ENCODE data around the gene CHRND. TPM values are rescaled to one million over a fixed set of nuclear protein-coding genes. Genes with fewer than 3 reads are reported as not detected.
A peak's percentile ranks its signal among the peaks of the same experiment; 100 is the strongest.

The CHRND gene
- polyA plus RNA-seq, 1 donor (not counting 4 experiments of a cell fraction or from before 2014, with no cell fraction given) = not detected

DNA sequence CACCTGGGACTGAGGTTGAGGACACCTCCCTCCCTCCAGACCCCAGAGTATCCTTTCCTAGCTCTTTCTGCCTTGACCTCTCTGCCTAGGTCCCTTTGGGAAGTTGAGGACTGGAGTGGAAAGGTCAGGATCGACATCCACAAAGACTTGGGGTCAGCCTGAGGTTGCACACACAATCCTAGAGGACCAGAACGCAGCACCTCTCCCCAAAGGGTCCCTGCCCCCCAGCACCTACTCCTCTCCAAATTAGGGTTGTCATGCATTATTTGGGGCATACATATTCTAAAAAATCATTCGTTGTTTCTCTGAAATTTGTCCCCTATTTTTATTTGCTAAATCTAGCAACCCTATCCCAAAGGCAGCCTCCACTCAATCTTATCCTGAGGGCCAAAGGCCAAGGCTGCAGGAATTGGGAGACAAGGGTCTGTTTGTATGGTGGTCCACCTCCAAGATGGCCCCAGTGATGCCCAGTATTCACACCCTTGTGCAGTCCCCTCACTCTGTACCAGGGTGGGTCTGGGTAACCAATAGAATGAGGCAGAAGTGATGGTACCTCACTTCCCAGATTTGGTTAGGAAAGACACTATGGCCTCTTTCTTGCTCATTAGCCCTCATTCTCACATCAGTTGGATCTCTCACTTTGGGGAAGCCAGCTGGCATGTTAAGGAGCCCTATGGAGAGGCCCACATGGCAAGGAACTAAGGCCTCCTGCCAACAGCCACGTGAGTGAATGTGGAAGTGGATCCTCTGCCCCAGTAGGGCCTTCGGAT is 10.0 kb downstream of the CHRND start:
- Histone ChIP-seq H3K4me1 (ENCODE audit: control insufficient read depth, extremely low read depth, insufficient read depth, low read length) (peaks cover 3% of the 10 kb centered on the region), H3K9me3 (ENCODE audit: control insufficient read depth, low read depth, low read length) (no peaks in the 10 kb centered on the region), H3K9ac (ENCODE audit: control insufficient read depth, extremely low read depth, insufficient read depth, low read length) (no peak overlapping the region), H3K9me1 (ENCODE audit: control insufficient read depth, extremely low read depth, insufficient read depth, low read length) (no peaks in the 10 kb centered on the region), H2AFZ (ENCODE audit: control insufficient read depth, low read length) (no peak overlapping the region), H3K27me3 (ENCODE audit: control insufficient read depth, extremely low read depth, insufficient read depth, low read length) (no peaks in the 10 kb centered on the region), H4K20me1 (ENCODE audit: control insufficient read depth, extremely low read depth, insufficient read depth, low read length) (no peaks in the 10 kb centered on the region), H3K36me3 (ENCODE audit: control insufficient read depth in 2 of 2, extremely low read depth in 1 of 2, insufficient read depth in 2 of 2, low read length in 2 of 2) (no peaks in the 10 kb centered on the region), H3K4me3 (ENCODE audit: control insufficient read depth in 2 of 3, extremely low read depth in 1 of 3, insufficient read depth in 2 of 3, low read depth in 1 of 3, low read length in 3 of 3) (no peak overlapping the region), H3K4me2 (ENCODE audit: control insufficient read depth, extremely low read depth, insufficient read depth, low read depth, low read length) (no peak overlapping the region), H3K27ac (ENCODE audit: control insufficient read depth, insufficient read depth, low read length) (no peak overlapping the region), H3K79me2 (ENCODE audit: control insufficient read depth, insufficient read depth, low read length) (no peaks in the 10 kb centered on the region)
- dilution Hi-C loops (cut with MboI; ENCODE audit: extremely low pct_ligation_motif_present, low sequenced_read_pairs) = no loop called here
- TF ChIP-seq, protein P1, sequence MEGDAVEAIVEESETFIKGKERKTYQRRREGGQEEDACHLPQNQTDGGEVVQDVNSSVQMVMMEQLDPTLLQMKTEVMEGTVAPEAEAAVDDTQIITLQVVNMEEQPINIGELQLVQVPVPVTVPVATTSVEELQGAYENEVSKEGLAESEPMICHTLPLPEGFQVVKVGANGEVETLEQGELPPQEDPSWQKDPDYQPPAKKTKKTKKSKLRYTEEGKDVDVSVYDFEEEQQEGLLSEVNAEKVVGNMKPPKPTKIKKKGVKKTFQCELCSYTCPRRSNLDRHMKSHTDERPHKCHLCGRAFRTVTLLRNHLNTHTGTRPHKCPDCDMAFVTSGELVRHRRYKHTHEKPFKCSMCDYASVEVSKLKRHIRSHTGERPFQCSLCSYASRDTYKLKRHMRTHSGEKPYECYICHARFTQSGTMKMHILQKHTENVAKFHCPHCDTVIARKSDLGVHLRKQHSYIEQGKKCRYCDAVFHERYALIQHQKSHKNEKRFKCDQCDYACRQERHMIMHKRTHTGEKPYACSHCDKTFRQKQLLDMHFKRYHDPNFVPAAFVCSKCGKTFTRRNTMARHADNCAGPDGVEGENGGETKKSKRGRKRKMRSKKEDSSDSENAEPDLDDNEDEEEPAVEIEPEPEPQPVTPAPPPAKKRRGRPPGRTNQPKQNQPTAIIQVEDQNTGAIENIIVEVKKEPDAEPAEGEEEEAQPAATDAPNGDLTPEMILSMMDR (optimal IDR thresholded peaks at IDR 0.05 in 1 of 3, IDR thresholded peaks at IDR 0.05 in 1 of 3, conservative IDR thresholded peaks at IDR 0.05 in 1 of 3; ENCODE audit: extremely low read depth in 1 of 3, insufficient read depth in 2 of 3, low read length in 3 of 3) = no peak
- TF ChIP-seq EZH2 (IDR thresholded peaks at IDR 0.05; ENCODE audit: low read length) = no peak
- no peak for FAIRE-seq
- DNase-seq (ENCODE audit: low read depth, low spot score) = no peak

GRCh38 chr2:232537079-232537478 is 11.1 kb downstream of the CHRND start:
- peaks cover 3% of the 10 kb centered on the region for H3K4me1 ChIP-seq (ENCODE audit: control insufficient read depth, extremely low read depth, insufficient read depth, low read length)
- no peaks in the 10 kb centered on the region for H3K27me3 ChIP-seq (ENCODE audit: control insufficient read depth, extremely low read depth, insufficient read depth, low read length)
- no peaks in the 10 kb centered on the region for H3K9me1 ChIP-seq (ENCODE audit: control insufficient read depth, extremely low read depth, insufficient read depth, low read length)
- H3K9ac ChIP-seq (ENCODE audit: control insufficient read depth, extremely low read depth, insufficient read depth, low read length) = no peak overlapping the region
- TF ChIP-seq, protein P1 (optimal IDR thresholded peaks at IDR 0.05 in 1 of 3, IDR thresholded peaks at IDR 0.05 in 1 of 3, conservative IDR thresholded peaks at IDR 0.05 in 1 of 3; ENCODE audit: extremely low read depth in 1 of 3, insufficient read depth in 2 of 3, low read length in 3 of 3) = peak; percentile 44 to 57 (median 46)
- no peak for TF ChIP-seq EZH2 (IDR thresholded peaks at IDR 0.05; ENCODE audit: low read length)
- H3K9me3 ChIP-seq (ENCODE audit: control insufficient read depth, low read depth, low read length) = no peaks in the 10 kb centered on the region
- DNase-seq (ENCODE audit: low read depth, low spot score) (no peak), FAIRE-seq (no peak)
- no peak overlapping the region for H3K4me2 ChIP-seq (ENCODE audit: control insufficient read depth, extremely low read depth, insufficient read depth, low read depth, low read length)
- no peaks in the 10 kb centered on the region for H3K79me2 ChIP-seq (ENCODE audit: control insufficient read depth, insufficient read depth, low read length)
- H3K4me3 ChIP-seq (ENCODE audit: control insufficient read depth in 2 of 3, extremely low read depth in 1 of 3, insufficient read depth in 2 of 3, low read depth in 1 of 3, low read length in 3 of 3) = no peak overlapping the region
- H3K36me3 ChIP-seq (ENCODE audit: control insufficient read depth in 2 of 2, extremely low read depth in 1 of 2, insufficient read depth in 2 of 2, low read length in 2 of 2) = no peaks in the 10 kb centered on the region
- H4K20me1 ChIP-seq (ENCODE audit: control insufficient read depth, extremely low read depth, insufficient read depth, low read length) = no peaks in the 10 kb centered on the region
- H2AFZ ChIP-seq (ENCODE audit: control insufficient read depth, low read length) = no peak overlapping the region
- dilution Hi-C loops (cut with MboI; ENCODE audit: extremely low pct_ligation_motif_present, low sequenced_read_pairs) = no loop called here
- no peak overlapping the region for H3K27ac ChIP-seq (ENCODE audit: control insufficient read depth, insufficient read depth, low read length)

All from keratinocyte (primary cell).